ENCODE data around the gene SDK2. TPM values are rescaled to one million over a fixed set of nuclear protein-coding genes. Genes with fewer than 3 reads are reported as not detected.

The SDK2 gene
- total and polyA plus RNA-seq, 2 of the 8 experiments (the other 6 are each of a cell fraction or from before 2014, with no cell fraction given) = 3.9 to 4.1 TPM

- 67% methylated on average over 1 of the region's 1 CpG; no CpG with 5 or more reads in 1 of the 2 experiments for WGBS, 2 experiments (ENCODE audit: extremely low coverage in 1 of 2, insufficient coverage in 1 of 2, insufficient read length in 1 of 2, insufficient replicate concordance in 2 of 2, low coverage in 1 of 2, low lambda C conversion rate in 2 of 2, missing lambda C conversion rate in 1 of 2)
- POLR2A ChIA-PET (ENCODE audit: partially characterized antibody) = no interaction called here
Observed at GRCh38 chr17:73453090-73453489, 191.2 kb downstream of the SDK2 start.

More at GRCh38 chr17:73453090-73453489, 191.2 kb downstream of the SDK2 start:
- Histone ChIP-seq H2BK15ac (ENCODE audit: low read length) (no peak overlapping the region), H3K79me1 (ENCODE audit: low read depth, low read length) (no peaks in the 10 kb centered on the region), H2AFZ (ENCODE audit: low read length) (no peak overlapping the region), H3K36me3 (ENCODE audit: control insufficient read depth in 2 of 4, insufficient read depth in 4 of 4, low read length in 3 of 4) (peaks cover 0 to 4% (median 0%) of the 10 kb centered on the region in 4 experiments; a peak in 2 of 8 replicates), H2BK12ac (ENCODE audit: low read depth, low read length) (no peak overlapping the region), H3K4me3 (ENCODE audit: extremely low read depth in 1 of 4, insufficient read depth in 2 of 4, low read depth in 3 of 4, low read length in 4 of 4) (no peak overlapping the region), H2AK5ac (ENCODE audit: low read depth, low read length) (no peak overlapping the region), H4K20me1 (replicated peaks in 1 of 2; ENCODE audit: control insufficient read depth in 1 of 2, insufficient read depth in 2 of 2, low read length in 2 of 2) (no peaks in the 10 kb centered on the region), H3K9ac (replicated peaks in 1 of 4; ENCODE audit: extremely low read depth in 1 of 4, low read depth in 3 of 4, low read length in 3 of 4) (no peak overlapping the region), H3K27ac (ENCODE audit: low read depth, low read length) (no peak overlapping the region), H3K23ac (ENCODE audit: insufficient read length) (no peak overlapping the region), H4K5ac (ENCODE audit: insufficient read length, low read depth, low read length) (no peak overlapping the region), H4K8ac (ENCODE audit: extremely low read depth, insufficient read depth, low read length) (no peak overlapping the region), H3K27me3 (replicated peaks in 1 of 4; ENCODE audit: control insufficient read depth in 3 of 4, extremely low read depth in 1 of 4, insufficient read depth in 3 of 4, low read length in 3 of 4) (no peaks in the 10 kb centered on the region), H3K23me2 (ENCODE audit: low read depth, low read length) (no peaks in the 10 kb centered on the region), H2BK120ac (replicated peaks; ENCODE audit: low read depth, low read length) (no peak overlapping the region), H3K4ac (replicated peaks; ENCODE audit: insufficient read length, low read depth, low read length) (no peak overlapping the region), H3K79me2 (ENCODE audit: control insufficient read depth in 1 of 2, insufficient read depth in 2 of 2, low read length in 2 of 2) (no peaks in the 10 kb centered on the region), H2BK5ac (ENCODE audit: low read depth, low read length) (no peak overlapping the region), H3K56ac (replicated peaks; ENCODE audit: insufficient read length, low read depth, low read length) (no peak overlapping the region), H3K18ac (ENCODE audit: extremely low read depth, low read length) (no peak overlapping the region), H3K4me2 (ENCODE audit: insufficient read depth in 1 of 2, low read depth in 2 of 2, low read length in 2 of 2) (no peak overlapping the region), H3K9me3 (ENCODE audit: insufficient read depth in 2 of 2, low read depth in 1 of 2, low read length in 1 of 2) (peaks cover 3 to 4% of the 10 kb centered on the region in 2 experiments; a peak in 1 of 4 replicates), H2BK20ac (ENCODE audit: low read length) (no peak overlapping the region), H4K91ac (replicated peaks; ENCODE audit: insufficient read length, low read length) (no peak overlapping the region), H3K14ac (ENCODE audit: insufficient read length) (no peak overlapping the region), H3K4me1 (replicated peaks in 1 of 4; ENCODE audit: control insufficient read depth in 3 of 4, insufficient read depth in 4 of 4, low read length in 3 of 4) (peaks cover 0 to 2% (median 0%) of the 10 kb centered on the region in 4 experiments; a peak in 1 of 7 replicates)
- TF ChIP-seq BCL11A (IDR thresholded peaks at IDR 0.05; ENCODE audit: low read depth in 2 of 2, low read length in 2 of 2) (no peak), CHD1 (IDR thresholded peaks at IDR 0.05; ENCODE audit: low read depth, low read length) (no peak), POLR2AphosphoS5 (IDR thresholded peaks at IDR 0.05; ENCODE audit: low read depth, low read length) (no peak), MAX (IDR thresholded peaks at IDR 0.05) (no peak), SP4 (IDR thresholded peaks at IDR 0.05; ENCODE audit: low read length) (no peak), SIX5 (IDR thresholded peaks at IDR 0.05; ENCODE audit: low read depth, low read length) (no peak), RAD21 (IDR thresholded peaks at IDR 0.05 in 1 of 2, conservative IDR thresholded peaks at IDR 0.05 in 1 of 2; ENCODE audit: low read depth in 2 of 2, low read length in 2 of 2) (no peak), RBBP5 (IDR thresholded peaks at IDR 0.05; ENCODE audit: borderline replicate concordance, low read depth, low read length) (no peak), FOSL1 (IDR thresholded peaks at IDR 0.05; ENCODE audit: insufficient read depth, low read depth, low read length) (no peak), KDM5A (IDR thresholded peaks at IDR 0.05; ENCODE audit: low read length) (no peak), SAP30 (IDR thresholded peaks at IDR 0.05; ENCODE audit: insufficient read depth, insufficient replicate concordance, low read length) (no peak), BACH1 (IDR thresholded peaks at IDR 0.05; ENCODE audit: low read length) (no peak), TAF1 (IDR thresholded peaks at IDR 0.05; ENCODE audit: low read depth, low read length) (no peak)
- CTCF ChIA-PET (ENCODE audit: partially characterized antibody) = interaction anchor here (0.6 to 2.8 kb wide), 3 partner anchors 23 to 80 kb away, joined by 3 to 12 read pairs (median 3); no protein-coding TSS in a partner anchor
- DNase-seq (ENCODE audit: low read depth in 1 of 2, low spot score in 2 of 2) = no peak
- FAIRE-seq = no peak
